Colonic mucosa (tissue), 4 donors: ENCODE data around the gene MED26. TPM values are rescaled to one million over a fixed set of nuclear protein-coding genes. Genes with fewer than 3 reads are reported as not detected.
"Not testable (repeated sequence)": the region's sequence is repeated elsewhere in the genome, so short reads cannot be mapped to it uniquely, and the experiment has no call there.

Source experiments
- DNase-seq: peaks from one replicate; pipeline ENCODE4 v3.0.0-alpha.2; 2020
- H3K27ac ChIP-seq: fragments of 200-600 bp; one replicate; pipeline ENCODE4 v1.8.0; 2021
- H3K27me3 ChIP-seq: fragments of 200-600 bp; one replicate; pipeline ENCODE4 v1.8.0; 2021
- H3K36me3 ChIP-seq: fragments of 200-600 bp; one replicate; pipeline ENCODE4 v1.8.0; 2021
- H3K4me1 ChIP-seq: fragments of 200-600 bp; one replicate; pipeline ENCODE4 v1.8.0; 2021; ENCODE audit warnings: mild to moderate bottlenecking
- H3K4me3 ChIP-seq: fragments of 200-600 bp; one replicate; pipeline ENCODE4 v1.8.0; 2021
- H3K9ac ChIP-seq, 2 donors: one replicate each; pipeline ENCODE4 v1.7.0; 2013; ENCODE audit warnings: control low read depth in 2 of 2, low read depth in 2 of 2, low read length in 2 of 2
- H3K9me3 ChIP-seq: fragments of 200-600 bp; one replicate; pipeline ENCODE4 v1.8.0; 2021
- intact Hi-C: fragments of 100-400 bp; cut with DNase I; formaldehyde crosslinking; loops from one replicate; pipeline ENCODE4 v1.14.1; 2022
- total RNA-seq, 2 donors: library from RNA; stranded (reverse); fragmentation: NEBNext Ultra II Directional in 1 of 2; extraction: Animal tissue kit (Norgen Biotek cat#: 25700) in 1 of 2; gene quantifications; one replicate each; pipeline ENCODE4 v1.2.1, GENCODE V29; 2021
- TF ChIP-seq, protein P1 (sequence below): fragments of 200-600 bp; IDR thresholded peaks from one replicate; pipeline ENCODE4 v1.8.0; 2022; ENCODE audit warnings: antibody characterized with exemption, mild to moderate bottlenecking
- donor health status: healthy.
- donor health status: DM: no; HTN: no; CAD: no.
- donor health status: DM: no; HTN: no; CAD: no.

MED26 gene
- total RNA-seq, 2 donors from 2014 or later = 10.0 to 11.9 TPM

DNA sequence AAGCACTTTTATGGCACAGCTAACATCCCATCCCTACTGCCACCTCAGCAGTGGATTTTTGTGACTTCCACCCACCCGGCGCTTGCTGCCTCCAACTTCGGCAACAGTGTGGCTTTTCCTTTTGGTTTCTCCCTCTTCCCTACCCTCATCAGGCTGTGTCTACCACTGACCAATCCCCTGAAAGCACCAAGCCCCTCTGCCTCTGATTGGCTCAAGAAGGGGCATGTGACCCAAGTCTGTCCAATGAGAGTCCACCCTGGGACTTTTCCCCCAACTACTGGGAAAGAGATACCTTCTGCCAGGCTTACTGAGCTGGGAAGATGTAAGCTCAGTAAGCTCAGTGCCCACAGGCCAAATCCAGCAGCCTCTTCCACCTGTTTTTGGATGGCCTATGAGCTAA lies 26.1 kb upstream of the MED26 start:
- H3K4me1 ChIP-seq = peaks cover 10% of the 10 kb centered on the region
- no peak overlapping the region for H3K9ac ChIP-seq
- no peaks in the 10 kb centered on the region for H3K27me3 ChIP-seq
- H3K9me3 ChIP-seq = no peaks in the 10 kb centered on the region
- TF ChIP-seq, protein P1, sequence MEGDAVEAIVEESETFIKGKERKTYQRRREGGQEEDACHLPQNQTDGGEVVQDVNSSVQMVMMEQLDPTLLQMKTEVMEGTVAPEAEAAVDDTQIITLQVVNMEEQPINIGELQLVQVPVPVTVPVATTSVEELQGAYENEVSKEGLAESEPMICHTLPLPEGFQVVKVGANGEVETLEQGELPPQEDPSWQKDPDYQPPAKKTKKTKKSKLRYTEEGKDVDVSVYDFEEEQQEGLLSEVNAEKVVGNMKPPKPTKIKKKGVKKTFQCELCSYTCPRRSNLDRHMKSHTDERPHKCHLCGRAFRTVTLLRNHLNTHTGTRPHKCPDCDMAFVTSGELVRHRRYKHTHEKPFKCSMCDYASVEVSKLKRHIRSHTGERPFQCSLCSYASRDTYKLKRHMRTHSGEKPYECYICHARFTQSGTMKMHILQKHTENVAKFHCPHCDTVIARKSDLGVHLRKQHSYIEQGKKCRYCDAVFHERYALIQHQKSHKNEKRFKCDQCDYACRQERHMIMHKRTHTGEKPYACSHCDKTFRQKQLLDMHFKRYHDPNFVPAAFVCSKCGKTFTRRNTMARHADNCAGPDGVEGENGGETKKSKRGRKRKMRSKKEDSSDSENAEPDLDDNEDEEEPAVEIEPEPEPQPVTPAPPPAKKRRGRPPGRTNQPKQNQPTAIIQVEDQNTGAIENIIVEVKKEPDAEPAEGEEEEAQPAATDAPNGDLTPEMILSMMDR = no peak
- no peak overlapping the region for H3K27ac ChIP-seq
- intact Hi-C loops = no loop called here
- no peak for DNase-seq
- H3K4me3 ChIP-seq = no peak overlapping the region
- peaks cover 17% of the 10 kb centered on the region for H3K36me3 ChIP-seq

DNA sequence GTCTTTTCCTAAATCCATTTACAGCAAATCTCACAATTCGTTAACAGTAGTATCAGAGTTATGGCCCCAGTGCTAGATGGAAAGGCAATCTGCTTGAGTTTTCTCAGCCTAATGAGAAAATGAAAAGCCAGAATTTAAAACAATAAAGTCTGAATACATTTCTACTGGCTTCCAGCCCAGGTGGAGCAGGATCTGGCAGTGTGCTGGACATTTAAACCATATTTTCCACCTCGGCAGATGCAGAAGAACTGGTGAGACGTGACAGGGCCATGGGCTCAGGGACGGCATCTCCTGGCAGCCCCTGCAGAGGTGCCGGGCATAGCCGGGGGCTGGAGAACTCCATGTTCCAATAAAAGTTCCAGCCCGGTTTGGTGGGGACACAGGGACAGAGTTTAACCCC lies 24.9 kb upstream of the MED26 start:
- Histone ChIP-seq H3K4me1 (no peaks in the 10 kb centered on the region), H3K4me3 (no peak overlapping the region), H3K27me3 (no peaks in the 10 kb centered on the region), H3K9me3 (no peaks in the 10 kb centered on the region), H3K9ac (no peak overlapping the region), H3K27ac (no peak overlapping the region), H3K36me3 (peaks cover 9% of the 10 kb centered on the region)
- intact Hi-C loops = no loop called here
- no peak for DNase-seq
- TF ChIP-seq, protein P1 = no peak

DNA sequence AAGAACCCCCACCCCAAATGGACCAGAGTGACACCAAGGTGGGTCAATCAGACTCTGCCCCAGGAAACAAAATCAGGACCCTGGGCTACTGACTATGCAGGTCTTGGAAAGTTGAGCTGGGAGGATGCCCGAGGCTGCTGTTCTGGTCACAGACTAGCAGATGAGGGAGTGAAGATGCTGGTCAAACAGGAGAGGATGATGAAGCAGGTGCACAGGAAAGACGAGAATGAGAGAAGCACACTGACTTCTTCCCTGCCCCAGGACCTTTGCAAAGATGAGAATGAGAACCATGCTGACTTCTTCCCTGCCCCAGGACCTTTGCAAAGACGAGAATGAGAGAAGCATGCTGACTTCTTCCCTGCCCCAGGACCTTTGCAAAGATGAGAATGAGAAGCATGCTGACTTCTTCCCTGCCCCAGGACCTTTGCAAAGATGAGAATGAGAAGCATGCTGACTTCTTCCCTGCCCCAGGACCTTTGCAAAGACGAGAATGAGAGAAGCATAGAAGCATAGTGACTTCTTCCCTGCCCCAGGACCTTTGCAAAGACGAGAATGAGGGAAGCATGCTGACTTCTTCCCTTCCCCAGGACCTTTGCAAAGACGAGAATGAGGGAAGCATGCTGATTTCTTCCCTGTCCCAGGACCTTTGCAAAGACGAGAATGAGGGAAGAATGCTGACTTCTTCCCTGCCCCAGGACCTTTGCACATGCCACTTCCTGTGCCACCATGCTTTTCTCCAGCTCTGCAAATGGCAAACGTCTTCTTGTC lies 23.6 kb upstream of the MED26 start:
- H3K4me3 ChIP-seq, H3K9ac ChIP-seq, DNase-seq, H3K9me3 ChIP-seq, H3K36me3 ChIP-seq, H3K4me1 ChIP-seq, H3K27ac ChIP-seq, H3K27me3 ChIP-seq, intact Hi-C loops: not testable (repeated sequence)

DNA sequence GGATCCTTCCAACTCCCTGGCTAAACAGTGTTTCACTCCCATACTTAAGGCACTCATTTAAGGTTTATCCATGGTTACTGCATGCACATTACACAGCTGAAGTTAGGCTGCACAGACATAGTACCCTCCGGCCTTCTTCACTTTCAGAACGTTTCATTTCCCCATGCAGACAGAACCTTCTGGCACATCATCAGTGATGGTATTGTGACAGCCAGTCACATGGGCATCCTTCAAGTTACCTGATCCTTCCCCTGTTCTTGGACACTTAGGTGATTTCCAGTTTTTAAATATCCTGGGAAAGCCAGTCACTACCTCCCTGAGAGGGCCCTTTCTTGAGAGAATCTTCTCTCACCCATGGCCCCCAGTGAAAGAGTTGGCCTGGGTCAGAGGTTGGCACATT lies 22.8 kb upstream of the MED26 start:
- intact Hi-C loops = no loop called here
- H3K9me3 ChIP-seq = no peaks in the 10 kb centered on the region
- DNase-seq = no peak
- H3K9ac ChIP-seq = no peak overlapping the region
- H3K27me3 ChIP-seq = no peaks in the 10 kb centered on the region
- no peak overlapping the region for H3K27ac ChIP-seq
- no peak overlapping the region for H3K4me3 ChIP-seq
- H3K36me3 ChIP-seq = peaks cover 8% of the 10 kb centered on the region
- H3K4me1 ChIP-seq = no peaks in the 10 kb centered on the region
- TF ChIP-seq, protein P1 = no peak

DNA sequence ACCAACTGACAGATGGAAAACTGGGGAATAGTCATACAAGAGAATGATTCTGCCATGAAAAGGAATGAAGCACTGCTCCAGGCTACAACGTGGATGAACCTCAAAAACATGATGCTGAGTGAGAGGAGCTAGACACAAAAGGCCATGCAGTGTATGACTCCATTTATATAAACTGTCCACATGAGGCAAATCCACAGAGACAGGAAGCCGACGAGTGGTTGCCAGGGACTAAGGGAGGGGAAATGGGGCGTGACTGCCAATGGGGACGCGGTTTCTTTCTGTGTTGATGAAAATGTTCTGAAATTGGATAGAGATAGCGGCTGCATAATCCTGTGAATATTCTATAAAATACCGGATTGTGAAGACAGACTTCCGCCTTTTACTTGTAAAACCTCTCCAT lies 21.7 kb upstream of the MED26 start:
- Histone ChIP-seq H3K36me3 (peaks cover 8% of the 10 kb centered on the region), H3K4me3 (no peak overlapping the region)

DNA sequence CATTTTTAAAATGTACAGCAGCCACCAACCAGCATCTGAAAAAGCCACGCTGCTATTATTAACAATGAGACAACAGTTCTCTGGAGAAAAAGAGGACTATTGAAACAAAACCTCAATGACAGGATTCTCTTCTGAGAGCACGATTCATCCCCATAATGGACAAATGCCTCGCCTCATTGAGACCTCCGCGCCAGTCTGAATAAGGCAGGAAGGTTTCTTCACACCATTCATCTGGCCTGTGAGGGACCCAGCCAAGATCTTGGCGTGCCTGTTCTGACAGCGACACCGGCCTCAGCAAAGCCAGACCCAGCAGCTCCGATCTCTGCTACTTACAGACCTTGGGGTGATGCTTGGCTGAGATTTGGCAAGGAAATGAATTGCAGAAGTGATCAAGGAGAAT lies 17.1 kb upstream of the MED26 start:
- Histone ChIP-seq H3K4me3 (no peak overlapping the region), H3K36me3 (peaks cover 6% of the 10 kb centered on the region), H3K9ac (no peak overlapping the region), H3K9me3 (no peaks in the 10 kb centered on the region), H3K27me3 (no peaks in the 10 kb centered on the region), H3K4me1 (no peaks in the 10 kb centered on the region), H3K27ac (no peak overlapping the region)
- TF ChIP-seq, protein P1 = no peak
- intact Hi-C loops = no loop called here
- DNase-seq = no peak

More for the DNA sequence above, 21.7 kb upstream of the MED26 start:
- H3K9me3 ChIP-seq = no peaks in the 10 kb centered on the region
- TF ChIP-seq, protein P1 = no peak
- H3K9ac ChIP-seq = no peak overlapping the region
- H3K27ac ChIP-seq = no peak overlapping the region
- intact Hi-C loops = no loop called here
- no peaks in the 10 kb centered on the region for H3K27me3 ChIP-seq
- H3K4me1 ChIP-seq = no peaks in the 10 kb centered on the region
- no peak for DNase-seq
